ENCODE results near the gene COL18A1. TPM values are rescaled to one million over a fixed set of nuclear protein-coding genes. Genes with fewer than 3 reads are reported as not detected.
A peak's percentile ranks its signal among the peaks of the same experiment; 100 is the strongest.

The COL18A1 gene
- total and polyA plus RNA-seq, 9 of the 15 experiments (the other 6 are each of a cell fraction or from before 2014, with no cell fraction given), result 0.14 to 16.4 (median 2.0) TPM

DNA sequence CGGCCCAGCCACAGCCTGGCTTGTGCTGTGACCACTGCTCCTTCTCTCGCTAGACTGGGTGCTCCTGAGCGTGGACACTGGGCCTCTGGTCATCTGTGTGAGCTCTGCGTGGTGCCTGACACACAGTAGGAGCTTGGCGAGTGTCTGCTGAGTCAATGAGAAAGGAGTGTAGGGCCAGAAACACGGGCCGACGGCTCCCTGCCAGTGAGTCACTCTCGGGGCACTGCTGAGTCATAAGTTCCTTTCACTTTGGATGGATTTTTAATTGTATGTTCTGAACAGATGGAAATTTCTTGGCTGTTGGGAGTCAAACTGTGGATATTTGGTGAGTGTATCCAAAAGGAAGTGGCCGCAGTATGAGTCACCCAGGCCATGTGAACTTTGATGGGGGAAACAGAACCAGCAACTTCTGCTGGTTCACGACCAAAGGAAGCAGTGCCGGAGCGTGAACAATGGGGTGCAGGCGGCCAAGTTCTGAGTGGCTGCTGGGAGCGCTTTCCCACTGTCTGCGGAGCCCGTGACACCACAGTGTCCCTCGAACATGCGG lies 41.0 kb upstream of the COL18A1 start (continued):
- TF ChIP-seq, protein P1, sequence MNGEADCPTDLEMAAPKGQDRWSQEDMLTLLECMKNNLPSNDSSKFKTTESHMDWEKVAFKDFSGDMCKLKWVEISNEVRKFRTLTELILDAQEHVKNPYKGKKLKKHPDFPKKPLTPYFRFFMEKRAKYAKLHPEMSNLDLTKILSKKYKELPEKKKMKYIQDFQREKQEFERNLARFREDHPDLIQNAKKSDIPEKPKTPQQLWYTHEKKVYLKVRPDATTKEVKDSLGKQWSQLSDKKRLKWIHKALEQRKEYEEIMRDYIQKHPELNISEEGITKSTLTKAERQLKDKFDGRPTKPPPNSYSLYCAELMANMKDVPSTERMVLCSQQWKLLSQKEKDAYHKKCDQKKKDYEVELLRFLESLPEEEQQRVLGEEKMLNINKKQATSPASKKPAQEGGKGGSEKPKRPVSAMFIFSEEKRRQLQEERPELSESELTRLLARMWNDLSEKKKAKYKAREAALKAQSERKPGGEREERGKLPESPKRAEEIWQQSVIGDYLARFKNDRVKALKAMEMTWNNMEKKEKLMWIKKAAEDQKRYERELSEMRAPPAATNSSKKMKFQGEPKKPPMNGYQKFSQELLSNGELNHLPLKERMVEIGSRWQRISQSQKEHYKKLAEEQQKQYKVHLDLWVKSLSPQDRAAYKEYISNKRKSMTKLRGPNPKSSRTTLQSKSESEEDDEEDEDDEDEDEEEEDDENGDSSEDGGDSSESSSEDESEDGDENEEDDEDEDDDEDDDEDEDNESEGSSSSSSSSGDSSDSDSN (IDR thresholded peaks at IDR 0.05; ENCODE audit: borderline replicate concordance in 1 of 2, low read depth in 2 of 2, low read length in 2 of 2), result peak in 1 of 2 experiments; percentile 58; a peak in 1 of 4 replicates
- TF ChIP-seq, protein P2, sequence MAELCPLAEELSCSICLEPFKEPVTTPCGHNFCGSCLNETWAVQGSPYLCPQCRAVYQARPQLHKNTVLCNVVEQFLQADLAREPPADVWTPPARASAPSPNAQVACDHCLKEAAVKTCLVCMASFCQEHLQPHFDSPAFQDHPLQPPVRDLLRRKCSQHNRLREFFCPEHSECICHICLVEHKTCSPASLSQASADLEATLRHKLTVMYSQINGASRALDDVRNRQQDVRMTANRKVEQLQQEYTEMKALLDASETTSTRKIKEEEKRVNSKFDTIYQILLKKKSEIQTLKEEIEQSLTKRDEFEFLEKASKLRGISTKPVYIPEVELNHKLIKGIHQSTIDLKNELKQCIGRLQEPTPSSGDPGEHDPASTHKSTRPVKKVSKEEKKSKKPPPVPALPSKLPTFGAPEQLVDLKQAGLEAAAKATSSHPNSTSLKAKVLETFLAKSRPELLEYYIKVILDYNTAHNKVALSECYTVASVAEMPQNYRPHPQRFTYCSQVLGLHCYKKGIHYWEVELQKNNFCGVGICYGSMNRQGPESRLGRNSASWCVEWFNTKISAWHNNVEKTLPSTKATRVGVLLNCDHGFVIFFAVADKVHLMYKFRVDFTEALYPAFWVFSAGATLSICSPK (IDR thresholded peaks at IDR 0.05; ENCODE audit: borderline replicate concordance), result no peak
- TF ChIP-seq SRSF9 (IDR thresholded peaks at IDR 0.05; ENCODE audit: borderline replicate concordance, low read depth, low read length), result no peak
- TF ChIP-seq DPF2 (IDR thresholded peaks at IDR 0.05), result peak; percentile 95
- TF ChIP-seq PCBP2 (IDR thresholded peaks at IDR 0.05; ENCODE audit: low read depth, low read length, poor library complexity, severe bottlenecking), result no peak
- TF ChIP-seq ZNF232 (CRISPR knock-in tag; IDR thresholded peaks at IDR 0.05), result no peak
- no peak for TF ChIP-seq SNIP1 (IDR thresholded peaks at IDR 0.05; ENCODE audit: low read depth)
- TF ChIP-seq ESRRA (IDR thresholded peaks at IDR 0.05; ENCODE audit: borderline replicate concordance, low read depth), result no peak
- no peak for TF ChIP-seq PRMT5 (CRISPR knock-in tag; IDR thresholded peaks at IDR 0.05)
- no peak for TF ChIP-seq ZNF184 (CRISPR knock-in tag; IDR thresholded peaks at IDR 0.05)
- TF ChIP-seq, protein P3, sequence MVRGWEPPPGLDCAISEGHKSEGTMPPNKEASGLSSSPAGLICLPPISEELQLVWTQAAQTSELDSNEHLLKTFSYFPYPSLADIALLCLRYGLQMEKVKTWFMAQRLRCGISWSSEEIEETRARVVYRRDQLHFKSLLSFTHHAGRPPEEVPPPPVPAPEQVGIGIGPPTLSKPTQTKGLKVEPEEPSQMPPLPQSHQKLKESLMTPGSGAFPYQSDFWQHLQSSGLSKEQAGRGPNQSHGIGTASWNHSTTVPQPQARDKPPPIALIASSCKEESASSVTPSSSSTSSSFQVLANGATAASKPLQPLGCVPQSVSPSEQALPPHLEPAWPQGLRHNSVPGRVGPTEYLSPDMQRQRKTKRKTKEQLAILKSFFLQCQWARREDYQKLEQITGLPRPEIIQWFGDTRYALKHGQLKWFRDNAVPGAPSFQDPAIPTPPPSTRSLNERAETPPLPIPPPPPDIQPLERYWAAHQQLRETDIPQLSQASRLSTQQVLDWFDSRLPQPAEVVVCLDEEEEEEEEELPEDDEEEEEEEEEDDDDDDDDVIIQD (CRISPR knock-in tag; IDR thresholded peaks at IDR 0.05), result no peak
- TF ChIP-seq RBM34 (IDR thresholded peaks at IDR 0.05; ENCODE audit: borderline replicate concordance, insufficient read depth, low read length), result no peak
- no peak for TF ChIP-seq TOE1 (IDR thresholded peaks at IDR 0.05; ENCODE audit: borderline replicate concordance)
- no peak for TF ChIP-seq TOE1 (CRISPR knock-in tag; IDR thresholded peaks at IDR 0.05; ENCODE audit: borderline replicate concordance, low read depth)
- 0 out of 4 replicates have a peak, but pooled peaks of 1 of the 2 experiments have one; percentile 6 for TF ChIP-seq SRF (CRISPR knock-in tag; IDR thresholded peaks at IDR 0.05)
- peak; percentile 100 for TF ChIP-seq ZKSCAN1 (IDR thresholded peaks at IDR 0.05; ENCODE audit: low read depth, low read length)
- TF ChIP-seq, protein P4, sequence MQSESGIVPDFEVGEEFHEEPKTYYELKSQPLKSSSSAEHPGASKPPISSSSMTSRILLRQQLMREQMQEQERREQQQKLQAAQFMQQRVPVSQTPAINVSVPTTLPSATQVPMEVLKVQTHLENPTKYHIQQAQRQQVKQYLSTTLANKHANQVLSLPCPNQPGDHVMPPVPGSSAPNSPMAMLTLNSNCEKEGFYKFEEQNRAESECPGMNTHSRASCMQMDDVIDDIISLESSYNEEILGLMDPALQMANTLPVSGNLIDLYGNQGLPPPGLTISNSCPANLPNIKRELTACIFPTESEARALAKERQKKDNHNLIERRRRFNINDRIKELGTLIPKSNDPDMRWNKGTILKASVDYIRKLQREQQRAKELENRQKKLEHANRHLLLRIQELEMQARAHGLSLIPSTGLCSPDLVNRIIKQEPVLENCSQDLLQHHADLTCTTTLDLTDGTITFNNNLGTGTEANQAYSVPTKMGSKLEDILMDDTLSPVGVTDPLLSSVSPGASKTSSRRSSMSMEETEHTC (IDR thresholded peaks at IDR 0.05), result no peak
- TF ChIP-seq PYGO2 (tag; IDR thresholded peaks at IDR 0.05), result no peak
- no peak for TF ChIP-seq PRPF4 (IDR thresholded peaks at IDR 0.05; ENCODE audit: insufficient read depth, low read depth, low read length, poor library complexity, severe bottlenecking)
- no peak for TF ChIP-seq MCM7 (IDR thresholded peaks at IDR 0.05)
- no peak for TF ChIP-seq CC2D1A (IDR thresholded peaks at IDR 0.05)
- TF ChIP-seq MYNN (IDR thresholded peaks at IDR 0.05), result peak; percentile 34; the same call in 1 of the 2 replicates
- no peak for TF ChIP-seq MYNN (CRISPR knock-in tag; IDR thresholded peaks at IDR 0.05)
